ENCODE measurements around the gene LRCH1.

The LRCH1 gene

GRCh38 chr13:46640843-46641242 lies 87.9 kb downstream of the LRCH1 start:
- DNase-seq: no peak

DNA sequence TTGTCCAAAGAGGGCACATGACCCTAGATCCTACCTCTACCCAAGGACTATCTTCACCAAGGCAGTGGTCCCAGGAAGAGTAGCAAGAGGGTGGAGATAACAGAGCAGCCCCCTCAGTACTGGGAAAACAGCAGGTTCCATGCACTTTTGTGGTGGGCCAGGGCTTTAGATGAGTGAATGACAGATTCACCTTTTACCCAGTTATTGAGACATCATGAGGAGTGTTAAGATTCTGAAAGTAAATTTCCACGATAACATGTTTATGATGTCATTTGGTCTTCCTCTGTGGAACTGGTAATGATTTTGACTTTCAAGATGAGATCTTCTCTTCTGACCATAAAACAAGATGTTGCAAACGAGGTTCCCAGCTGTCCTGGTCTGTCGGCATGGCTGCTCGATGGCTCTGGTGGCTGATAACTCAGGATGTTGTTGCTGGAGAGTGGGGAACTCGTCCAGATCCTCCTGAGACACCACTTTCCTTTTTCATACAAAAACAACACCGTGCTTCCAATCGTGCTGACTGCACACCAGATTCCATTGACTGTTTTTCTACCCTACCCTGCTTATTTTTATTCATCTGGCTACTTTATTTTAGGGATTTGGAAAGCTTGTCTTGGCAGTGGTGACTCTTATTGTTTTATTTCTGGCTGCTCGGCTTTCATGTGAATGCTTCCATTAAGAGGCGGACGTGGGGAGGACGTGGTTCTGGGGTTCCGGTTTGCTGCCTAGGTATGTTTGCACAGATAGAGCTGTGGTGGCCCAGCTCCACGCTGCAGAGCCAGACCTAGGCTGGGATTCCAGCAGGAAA lies 88.5 kb downstream of the LRCH1 start:
- DNase-seq: no peak

DNA sequence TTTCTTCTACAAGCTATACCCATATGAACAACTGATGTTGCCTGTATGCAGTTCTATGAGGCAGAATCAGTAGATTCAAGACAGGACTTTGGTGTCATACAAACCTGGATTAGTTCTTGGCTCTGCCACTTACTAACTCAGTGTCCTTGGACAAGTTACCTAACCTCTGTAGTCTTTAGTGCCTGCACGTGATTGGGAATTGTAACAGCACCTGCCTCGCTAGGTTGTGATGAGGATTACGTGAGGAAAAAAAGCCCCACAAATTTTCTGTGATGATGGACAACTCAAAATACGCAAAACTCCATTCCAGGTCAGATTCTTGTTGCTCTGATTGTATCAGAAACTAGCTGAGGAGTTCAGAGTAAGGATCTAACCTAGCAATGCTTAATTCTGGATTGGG lies 89.3 kb downstream of the LRCH1 start:
- DNase-seq: no peak

DNA sequence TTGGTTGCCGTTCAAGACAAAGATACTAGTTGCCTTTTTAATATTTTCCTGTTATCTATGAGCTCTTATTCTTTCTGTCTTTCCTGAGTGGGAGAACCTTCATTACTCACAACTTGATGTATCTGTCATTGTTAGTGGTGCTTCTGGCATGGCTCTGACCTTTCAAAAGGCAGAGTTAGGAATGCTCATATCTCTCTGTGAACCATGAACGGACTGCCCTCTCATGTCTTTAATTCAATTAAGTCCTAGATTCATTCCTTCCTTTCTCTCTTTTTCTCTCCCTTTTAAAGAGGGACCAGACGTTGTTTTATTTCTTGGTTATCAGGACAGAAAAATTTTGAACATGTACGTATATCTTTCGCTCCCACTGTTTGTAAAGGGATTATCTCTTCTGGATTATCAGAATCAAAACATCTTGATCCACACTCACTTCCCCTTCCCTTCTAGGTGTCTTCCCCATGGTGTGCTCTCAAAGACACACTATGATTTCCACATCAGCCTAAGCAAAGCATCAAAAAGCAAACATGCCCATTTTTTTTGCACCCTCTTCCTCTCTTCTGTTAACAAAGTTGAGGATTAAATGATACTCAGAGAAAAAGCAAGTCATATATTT lies 90.3 kb downstream of the LRCH1 start:
- DNase-seq: no peak

DNA sequence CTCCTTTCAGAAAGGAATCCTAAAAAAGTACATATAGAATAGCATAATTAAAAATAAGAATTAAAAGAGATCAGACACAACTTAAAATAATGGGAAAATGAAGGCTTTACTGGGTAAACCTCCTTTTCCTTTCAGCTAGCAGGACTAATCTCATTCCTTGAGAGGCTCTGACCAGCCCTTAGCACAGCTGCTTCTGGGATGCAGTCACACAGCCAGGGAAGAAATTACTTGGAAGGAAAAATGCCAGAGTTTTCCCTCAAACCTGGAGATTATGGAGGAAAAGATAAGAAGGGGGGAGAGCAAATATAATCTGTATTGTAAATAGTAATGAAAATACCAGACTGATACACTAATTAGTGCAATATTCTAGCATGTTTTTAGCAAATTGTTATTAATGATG lies 91.8 kb downstream of the LRCH1 start:
- DNase-seq: no peak

DNA sequence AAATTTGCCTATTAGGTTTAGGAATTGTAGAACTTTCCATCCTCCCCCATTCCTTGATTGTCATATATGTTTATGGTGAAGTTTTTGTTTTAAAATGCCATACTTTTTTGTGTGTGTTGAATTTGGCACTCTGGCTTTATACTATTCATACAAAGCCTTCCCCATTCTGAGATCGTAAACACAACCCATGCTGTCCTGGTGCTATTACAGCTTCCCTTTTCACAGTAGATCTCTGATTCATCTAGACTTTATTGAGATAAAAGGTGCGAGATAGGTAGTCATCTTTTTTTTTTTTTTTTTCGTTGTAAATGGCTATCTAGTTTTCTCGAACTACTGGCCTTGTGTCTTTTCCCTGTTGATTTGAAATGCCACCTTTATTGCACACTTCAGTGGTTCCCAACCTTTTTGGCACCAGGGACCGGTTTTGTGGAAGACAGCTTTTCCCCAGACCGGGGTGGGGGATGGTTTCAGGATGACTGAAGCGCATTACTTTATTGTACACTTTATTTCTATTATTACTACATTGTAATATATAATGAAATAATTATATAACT lies 94.6 kb downstream of the LRCH1 start:
- DNase-seq: no peak

- peak; percentile 84 for DNase-seq
Measured at GRCh38 chr13:46648166-46648607, 95.2 kb downstream of the LRCH1 start.

- DNase-seq: no peak
Measured at GRCh38 chr13:46649816-46650215, 96.8 kb downstream of the LRCH1 start.

DNA sequence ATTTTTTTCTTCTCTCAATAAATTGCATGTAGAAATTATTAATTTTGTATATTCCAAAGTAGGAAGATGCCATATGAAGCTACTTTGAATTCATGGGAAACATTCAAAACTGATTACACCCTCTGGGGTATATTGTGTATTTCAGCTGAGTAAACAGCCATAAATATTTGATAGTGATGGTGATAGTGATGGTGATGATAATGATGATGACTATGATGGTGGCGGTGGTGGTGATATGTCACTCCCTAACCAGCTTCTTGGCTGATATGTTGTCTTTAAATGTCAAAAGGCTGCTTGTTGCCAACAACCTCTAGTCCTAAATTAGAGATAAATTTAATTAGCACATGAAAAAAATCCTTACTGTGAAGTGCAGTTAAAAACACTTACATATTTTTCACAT lies 102.0 kb downstream of the LRCH1 start:
- no peak for DNase-seq

- no peak for DNase-seq
Measured at GRCh38 chr13:46655377-46656180, 102.6 kb downstream of the LRCH1 start.

- no peak for DNase-seq
Measured at GRCh38 chr13:46656786-46657185, 103.8 kb downstream of the LRCH1 start.

GRCh38 chr13:46659413-46660065 lies 106.6 kb downstream of the LRCH1 start:
- DNase-seq: no peak

DNA sequence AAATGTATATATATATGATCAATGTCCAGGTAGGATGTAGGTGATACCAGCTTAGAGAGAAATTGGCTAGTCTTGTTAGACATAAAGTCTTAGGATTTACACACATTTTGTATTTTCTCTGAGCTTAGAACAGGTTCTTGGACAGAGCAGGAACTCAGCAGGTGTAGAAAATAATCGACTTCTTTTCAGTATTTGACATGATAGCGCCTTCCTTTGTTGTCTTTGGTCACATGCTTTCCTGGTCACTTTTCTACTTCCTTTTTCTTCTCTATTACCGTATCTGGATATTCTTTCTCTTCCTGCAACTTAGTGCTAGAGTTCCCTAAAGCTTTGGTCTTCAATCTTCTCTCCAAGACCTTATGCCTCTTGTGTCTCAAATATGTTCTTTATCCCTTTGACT lies 107.4 kb downstream of the LRCH1 start:
- DNase-seq: no peak

- DNase-seq: no peak
Measured at GRCh38 chr13:46660857-46661256, 107.9 kb downstream of the LRCH1 start.

- no peak for DNase-seq
Measured at GRCh38 chr13:46662690-46663089, 109.7 kb downstream of the LRCH1 start.

GRCh38 chr13:46663206-46664037 lies 110.5 kb downstream of the LRCH1 start:
- DNase-seq: no peak

DNA sequence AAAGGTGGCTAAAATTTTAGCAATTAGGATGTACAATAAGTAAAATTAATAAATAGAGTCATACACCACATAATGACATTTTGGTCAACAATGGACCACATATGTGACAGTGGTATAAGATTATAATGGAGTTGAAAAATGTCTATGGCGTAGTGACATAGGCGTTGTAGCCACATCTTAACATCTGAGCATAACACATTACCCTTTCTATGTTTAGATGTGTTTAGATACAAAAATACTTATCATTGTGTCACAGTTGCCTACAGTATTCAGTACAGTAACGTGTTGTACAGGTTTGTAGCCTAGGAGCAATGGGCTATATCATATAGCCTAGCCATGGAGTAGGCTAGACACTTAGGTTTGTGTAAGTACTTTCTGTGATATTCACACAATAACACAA lies 111.2 kb downstream of the LRCH1 start:
- no peak for DNase-seq

DNA sequence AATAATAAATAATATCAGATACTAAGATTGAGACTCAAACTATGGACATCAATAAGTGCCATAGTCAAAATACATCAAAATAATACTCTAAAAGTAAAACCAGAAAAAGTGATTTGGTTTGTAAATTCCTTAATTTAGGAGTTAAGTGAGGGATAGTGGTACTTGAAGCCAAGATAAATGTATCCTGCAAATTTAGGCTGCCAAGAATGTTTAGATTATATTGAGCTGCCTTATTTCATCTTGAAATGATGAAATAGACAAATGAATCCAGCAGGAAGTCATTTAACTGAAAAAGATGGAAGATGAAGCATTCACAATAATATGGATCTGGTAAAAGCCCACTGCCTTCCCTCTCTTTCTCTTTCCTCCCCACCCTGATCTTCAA lies 112.3 kb downstream of the LRCH1 start:
- no peak for DNase-seq

DNA sequence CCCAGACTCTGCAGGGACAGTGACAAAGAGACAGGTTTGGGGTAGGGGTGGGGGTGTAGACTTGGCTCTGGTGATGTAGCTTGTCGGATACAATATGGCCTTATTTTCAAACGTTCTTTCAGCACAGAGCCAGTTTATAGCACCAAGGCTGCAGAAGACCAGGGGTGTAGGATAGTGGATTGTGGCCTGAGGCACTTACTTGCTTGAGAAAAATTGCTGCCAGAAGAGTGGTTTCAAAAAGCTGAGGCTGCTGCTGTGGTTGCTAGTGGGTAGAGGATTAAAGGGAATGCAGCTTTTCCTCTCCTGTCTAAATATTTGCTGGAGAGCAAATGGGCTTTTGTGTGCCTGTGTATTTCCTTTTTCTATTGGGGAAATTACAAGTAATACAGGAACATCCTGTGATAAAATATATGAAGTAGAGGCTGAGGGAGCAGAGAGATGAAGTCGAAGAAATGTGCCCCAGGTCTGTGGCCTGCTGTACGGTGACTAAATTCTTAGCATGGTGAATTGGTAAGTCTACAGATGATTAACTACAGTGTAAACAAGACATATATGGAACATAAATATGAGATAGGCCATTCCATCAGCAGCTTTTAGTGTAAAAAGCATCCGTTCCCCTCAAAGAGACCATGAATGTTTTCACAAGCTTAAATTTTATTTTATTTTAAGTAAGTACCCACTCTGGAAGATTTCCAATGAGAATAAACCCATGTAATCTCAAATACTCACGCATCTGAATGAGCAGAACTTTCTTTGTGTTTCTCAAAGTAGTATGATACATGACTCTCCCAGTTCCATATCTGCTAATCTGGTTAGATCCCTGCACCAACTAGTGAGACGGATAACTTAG lies 112.9 kb downstream of the LRCH1 start:
- DNase-seq: no peak

GRCh38 chr13:46666727-46667456 lies 113.9 kb downstream of the LRCH1 start:
- no peak for DNase-seq
